MM.1S (cell line): Measurements from ENCODE around the gene SLIT3.

Experiments
- CTCF ChIP-seq: fragments of 300-600 bp; sonication (generic); IDR thresholded peaks from 2 replicates; pipeline ENCODE4 v1.5.1; 2016; ENCODE audit warnings: antibody characterized with exemption, low read length, mixed read lengths
- EZH2 ChIP-seq: fragments of 300-600 bp; sonication (generic); optimal IDR thresholded peaks from 2 replicates; pipeline ENCODE3; 2017; ENCODE audit warnings: low read depth, mild to moderate bottlenecking, antibody characterized with exemption, low read length, mixed read lengths
- EZH2phosphoT487 ChIP-seq: fragments of 300-600 bp; sonication (generic); IDR thresholded peaks from 2 replicates; pipeline ENCODE4 v1.6.1; 2018; ENCODE audit warnings: antibody characterized with exemption, low read length

GRCh38 chr5:168859471-168859870 lies 441.5 kb downstream of the SLIT3 start:
- TF ChIP-seq CTCF = no peak
- no peak for TF ChIP-seq EZH2phosphoT487
- no peak for TF ChIP-seq EZH2
